ENCODE results near the gene PHLDA3. TPM values are rescaled to one million over a fixed set of nuclear protein-coding genes. Genes with fewer than 3 reads are reported as not detected.

Gene PHLDA3
- total RNA-seq, 4 donors from 2014 or later, result 69.2 to 153 (median 84.7) TPM

GRCh38 chr1:201501144-201501543, 32.2 kb upstream of the PHLDA3 start:
- Histone ChIP-seq H3K9me3 (no peaks in the 10 kb centered on the region), H3K27me3 (no peaks in the 10 kb centered on the region), H3K27ac (peak overlapping the region; percentile 80 to 97 (median 97)), H3K4me1 (peaks cover 10 to 100% (median 51%) of the 10 kb centered on the region in 3 donors), H3K36me3 (peaks cover 0 to 18% of the 10 kb centered on the region in 2 donors), H3K4me3 (peak overlapping the region; percentile 8 to 83)
- TF ChIP-seq CTCF (IDR thresholded peaks at IDR 0.05) (no peak), POLR2A (IDR thresholded peaks at IDR 0.05) (peak; percentile 24 to 56), POLR2AphosphoS5 (IDR thresholded peaks at IDR 0.05) (peak; percentile 91), EP300 (IDR thresholded peaks at IDR 0.05) (no peak)
- peak; percentile 34 for ATAC-seq
- 7 to 17% methylated on average over 2 to 3 of the region's 8 CpGs for WGBS, 2 donors (ENCODE audit: low coverage in 1 of 2)

GRCh38 chr1:201500670-201501120, 31.7 kb upstream of the PHLDA3 start:
- Histone ChIP-seq H3K4me3 (peak overlapping the region; percentile 0 to 83), H3K36me3 (peaks cover 0 to 19% of the 10 kb centered on the region in 2 donors), H3K9me3 (no peaks in the 10 kb centered on the region), H3K4me1 (peaks cover 10 to 100% (median 56%) of the 10 kb centered on the region in 3 donors), H3K27ac (peak overlapping the region; percentile 80 to 97 (median 97)), H3K27me3 (no peaks in the 10 kb centered on the region)
- WGBS, 2 donors (ENCODE audit: low coverage in 1 of 2), result 13% methylated on average over 2 of the region's 4 CpGs; no CpG with 5 or more reads in 1 of the 2 donors
- TF ChIP-seq CTCF (IDR thresholded peaks at IDR 0.05), result no peak
- no peak for TF ChIP-seq EP300 (IDR thresholded peaks at IDR 0.05)
- TF ChIP-seq POLR2A (IDR thresholded peaks at IDR 0.05), result no peak
- TF ChIP-seq POLR2AphosphoS5 (IDR thresholded peaks at IDR 0.05), result peak; percentile 36
- ATAC-seq, result peak; percentile 10

GRCh38 chr1:201499795-201500669, 31.0 kb upstream of the PHLDA3 start:
- peak overlapping the region; percentile 80 to 97 (median 97) for H3K27ac ChIP-seq
- peaks cover 1 to 26% of the 10 kb centered on the region in 2 donors for H3K36me3 ChIP-seq
- H3K27me3 ChIP-seq, result no peaks in the 10 kb centered on the region
- no peaks in the 10 kb centered on the region for H3K9me3 ChIP-seq
- H3K4me1 ChIP-seq, result peaks cover 16 to 100% (median 59%) of the 10 kb centered on the region in 3 donors
- peak; percentile 0 for ATAC-seq
- WGBS, 2 donors (ENCODE audit: low coverage in 1 of 2), result 20 to 52% methylated on average over 1 to 2 of the region's 8 CpGs
- TF ChIP-seq POLR2AphosphoS5 (IDR thresholded peaks at IDR 0.05), result peak; percentile 3
- TF ChIP-seq CTCF (IDR thresholded peaks at IDR 0.05), result no peak
- H3K4me3 ChIP-seq, result peak overlapping the region; percentile 0 to 83

- no peak for ATAC-seq
- peak overlapping the region; percentile 80 to 97 (median 97) for H3K27ac ChIP-seq
- H3K4me3 ChIP-seq, result peak overlapping the region in 1 of 2 donors; percentile 83
- WGBS, 2 donors (ENCODE audit: low coverage in 1 of 2), result 60 to 71% methylated on average over 1 to 3 of the region's 3 CpGs
- H3K4me1 ChIP-seq, result peaks cover 23 to 100% (median 66%) of the 10 kb centered on the region in 3 donors
- H3K27me3 ChIP-seq, result no peaks in the 10 kb centered on the region
- peaks cover 3 to 34% of the 10 kb centered on the region in 2 donors for H3K36me3 ChIP-seq
- TF ChIP-seq POLR2A (IDR thresholded peaks at IDR 0.05), result no peak
- no peak for TF ChIP-seq POLR2AphosphoS5 (IDR thresholded peaks at IDR 0.05)
- no peaks in the 10 kb centered on the region for H3K9me3 ChIP-seq
Observed at GRCh38 chr1:201499191-201499590, 30.2 kb upstream of the PHLDA3 start.

GRCh38 chr1:201498621-201499020, 29.6 kb upstream of the PHLDA3 start:
- WGBS, 2 donors (ENCODE audit: low coverage in 1 of 2), result 31 to 60% methylated on average over 5 to 8 of the region's 8 CpGs
- H3K4me3 ChIP-seq, result peak overlapping the region in 1 of 2 donors; percentile 83
- TF ChIP-seq CTCF (IDR thresholded peaks at IDR 0.05) (peak in 1 of 4 experiments; percentile 21), POLR2A (IDR thresholded peaks at IDR 0.05) (peak in 1 of 2 donors; percentile 20), POLR2AphosphoS5 (IDR thresholded peaks at IDR 0.05) (no peak), EP300 (IDR thresholded peaks at IDR 0.05) (no peak)
- H3K4me1 ChIP-seq, result peaks cover 29 to 100% (median 70%) of the 10 kb centered on the region in 3 donors
- H3K9me3 ChIP-seq, result no peaks in the 10 kb centered on the region
- H3K36me3 ChIP-seq, result peaks cover 3 to 40% of the 10 kb centered on the region in 2 donors
- no peak for ATAC-seq
- H3K27me3 ChIP-seq, result no peaks in the 10 kb centered on the region
- H3K27ac ChIP-seq, result peak overlapping the region; percentile 80 to 97 (median 97)

Data from gastroesophageal sphincter (tissue), 4 donors.